Kidney (tissue), 14 donors: ENCODE data around the gene RGS1. TPM values are rescaled to one million over a fixed set of nuclear protein-coding genes. Genes with fewer than 3 reads are reported as not detected.

Source experiments
- DNase-seq, 5 donors: peaks; one replicate each; pipeline ENCODE4 v3.0.0-alpha.2; 2013 to 2020
- FAIRE-seq: peaks from 2 replicates; lab custom pipeline; 2012; peaks lifted over from hg19 to GRCh38; lab: Jason Lieb, UNC
- H3K27ac ChIP-seq, 2 donors: one replicate each; pipeline ENCODE4 v1.7.0; 2013; ENCODE audit warnings: low read depth in 2 of 2, low read length in 2 of 2, inconsistent platforms in 1 of 2
- H3K27me3 ChIP-seq: one replicate; pipeline ENCODE4 v1.7.1; 2013; ENCODE audit warnings: low read length, inconsistent platforms; ENCODE audit not compliant: control insufficient read depth, insufficient read depth
- H3K36me3 ChIP-seq, 3 donors: one replicate each; pipeline versions ENCODE4 v1.7.0 to v1.7.1; 2013; ENCODE audit warnings: low read length in 3 of 3, control low read depth in 1 of 3, inconsistent platforms in 1 of 3; ENCODE audit not compliant: insufficient read depth in 3 of 3, control insufficient read depth in 2 of 3
- H3K4me1 ChIP-seq, 3 donors: one replicate each; pipeline versions ENCODE4 v1.7.0 to v1.7.1; 2013; ENCODE audit warnings: low read length in 3 of 3, inconsistent platforms in 1 of 3, low read depth in 1 of 3; ENCODE audit not compliant: control insufficient read depth in 2 of 3, insufficient read depth in 2 of 3
- H3K4me3 ChIP-seq, 3 donors: one replicate each; pipeline versions ENCODE4 v1.7.0 to v1.8.1; 2013; ENCODE audit warnings: low read length in 3 of 3, control low read depth in 1 of 3, inconsistent platforms in 1 of 3
- H3K9ac ChIP-seq, 3 donors: one replicate each; pipeline versions ENCODE4 v1.7.0 to v1.7.1; 2013; ENCODE audit warnings: low read length in 3 of 3, control low read depth in 1 of 3, inconsistent platforms in 1 of 3
- H3K9me3 ChIP-seq, 3 donors: one replicate each; pipeline versions ENCODE4 v1.7.0 to v1.7.1; 2013; ENCODE audit warnings: low read length in 3 of 3, control low read depth in 1 of 3, inconsistent platforms in 1 of 3; ENCODE audit not compliant: control insufficient read depth in 2 of 3, insufficient read depth in 1 of 3
- intact Hi-C: fragments of 100-400 bp; cut with DNase I; formaldehyde crosslinking; loops from one replicate; pipeline ENCODE4 v1.11.1; 2022
- polyA plus RNA-seq: library from polyadenylated mRNA; stranded (reverse); fragments of 350-450 nt; fragmentation: Illumina TruSeq; extraction: RNeasy Lipid Tissue Mini Kit (QIAGEN cat#74804); gene quantifications from one replicate; pipeline ENCODE4 v1.2.3, GENCODE V29; 2014; ENCODE audit warnings: low read depth, low replicate concordance; ENCODE audit not compliant: insufficient read depth
- total RNA-seq: library from RNA; stranded (reverse); fragmentation: NEBNext Ultra II Directional; extraction: Animal tissue kit (Norgen Biotek cat#: 25700); gene quantifications from one replicate; pipeline ENCODE4 v1.2.1, GENCODE V29; 2021
- TF ChIP-seq, protein P1 (sequence below): IDR thresholded peaks from 3 replicates; pipeline ENCODE4 v1.5.1; 2012; ENCODE audit warnings: mild to moderate bottlenecking, moderate library complexity, borderline replicate concordance; ENCODE audit not compliant: insufficient read depth; ENCODE audit errors: extremely low read depth
- donor health status: control.
- donor health status: control.
- donor health status: control.
- donor health status: control.
- donor health status: control.
- donor health status: DM: yes; HTN: yes; CAD: no.
- donor health status: Normal renal cell carcinoma (clear cell type).

RGS1 gene
- total and polyA plus RNA-seq, 2 donors from 2014 or later: 5.0 to 50.2 TPM

- Histone ChIP-seq H3K36me3 (no peaks in the 10 kb centered on the region), H3K27me3 (no peaks in the 10 kb centered on the region), H3K9me3 (no peaks in the 10 kb centered on the region), H3K9ac (no peak overlapping the region), H3K4me3 (no peak overlapping the region), H3K27ac (no peak overlapping the region), H3K4me1 (no peaks in the 10 kb centered on the region)
- FAIRE-seq (no peak), DNase-seq (no peak)
- TF ChIP-seq, protein P1, sequence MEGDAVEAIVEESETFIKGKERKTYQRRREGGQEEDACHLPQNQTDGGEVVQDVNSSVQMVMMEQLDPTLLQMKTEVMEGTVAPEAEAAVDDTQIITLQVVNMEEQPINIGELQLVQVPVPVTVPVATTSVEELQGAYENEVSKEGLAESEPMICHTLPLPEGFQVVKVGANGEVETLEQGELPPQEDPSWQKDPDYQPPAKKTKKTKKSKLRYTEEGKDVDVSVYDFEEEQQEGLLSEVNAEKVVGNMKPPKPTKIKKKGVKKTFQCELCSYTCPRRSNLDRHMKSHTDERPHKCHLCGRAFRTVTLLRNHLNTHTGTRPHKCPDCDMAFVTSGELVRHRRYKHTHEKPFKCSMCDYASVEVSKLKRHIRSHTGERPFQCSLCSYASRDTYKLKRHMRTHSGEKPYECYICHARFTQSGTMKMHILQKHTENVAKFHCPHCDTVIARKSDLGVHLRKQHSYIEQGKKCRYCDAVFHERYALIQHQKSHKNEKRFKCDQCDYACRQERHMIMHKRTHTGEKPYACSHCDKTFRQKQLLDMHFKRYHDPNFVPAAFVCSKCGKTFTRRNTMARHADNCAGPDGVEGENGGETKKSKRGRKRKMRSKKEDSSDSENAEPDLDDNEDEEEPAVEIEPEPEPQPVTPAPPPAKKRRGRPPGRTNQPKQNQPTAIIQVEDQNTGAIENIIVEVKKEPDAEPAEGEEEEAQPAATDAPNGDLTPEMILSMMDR: no peak
- intact Hi-C loops: no loop called here
Observed at GRCh38 chr1:192584866-192585265, 9.3 kb downstream of the RGS1 start.

GRCh38 chr1:192587386-192588266, 12.1 kb downstream of the RGS1 start:
- Histone ChIP-seq H3K36me3 (no peaks in the 10 kb centered on the region), H3K9me3 (no peaks in the 10 kb centered on the region), H3K4me1 (no peaks in the 10 kb centered on the region), H3K9ac (no peak overlapping the region), H3K27me3 (no peaks in the 10 kb centered on the region), H3K27ac (no peak overlapping the region), H3K4me3 (no peak overlapping the region)
- intact Hi-C loops: no loop called here
- DNase-seq (no peak), FAIRE-seq (no peak)
- TF ChIP-seq, protein P1: no peak

- Histone ChIP-seq H3K4me1 (no peaks in the 10 kb centered on the region), H3K27me3 (no peaks in the 10 kb centered on the region), H3K27ac (no peak overlapping the region), H3K4me3 (no peak overlapping the region), H3K36me3 (no peaks in the 10 kb centered on the region), H3K9ac (no peak overlapping the region), H3K9me3 (no peaks in the 10 kb centered on the region)
- DNase-seq (no peak), FAIRE-seq (no peak)
- intact Hi-C loops: no loop called here
- TF ChIP-seq, protein P1: no peak
Observed at GRCh38 chr1:192588546-192588945, 13.0 kb downstream of the RGS1 start.
